Endodermal cell (in vitro differentiated cells): Measurements from ENCODE around the gene NDST4. TPM values are rescaled to one million over a fixed set of nuclear protein-coding genes. Genes with fewer than 3 reads are reported as not detected.

ENCODE experiments used
- DNase-seq: peaks from one replicate; pipeline ENCODE4 v3.0.0-alpha.2; 2017
- H3K27ac ChIP-seq: 2 replicates; pipeline ENCODE4 v1.5.1; 2013; ENCODE audit warnings: mild to moderate bottlenecking, low read depth, low read length, moderate library complexity
- H3K27me3 ChIP-seq: 2 replicates; pipeline ENCODE4 v1.6.1; 2013; ENCODE audit warnings: mild to moderate bottlenecking, low read length, moderate library complexity; ENCODE audit not compliant: insufficient read depth, control insufficient read depth, poor library complexity, severe bottlenecking
- H3K36me3 ChIP-seq: 2 replicates; pipeline ENCODE4 v1.7.0; 2013; ENCODE audit warnings: mild to moderate bottlenecking, low read length, moderate library complexity; ENCODE audit not compliant: control insufficient read depth, insufficient read depth
- H3K4me1 ChIP-seq: one replicate; pipeline ENCODE4 v1.7.0; 2013; ENCODE audit warnings: low read length; ENCODE audit not compliant: control insufficient read depth, insufficient read depth
- H3K4me3 ChIP-seq: 2 replicates; pipeline ENCODE4 v1.5.1; 2013; ENCODE audit warnings: mild to moderate bottlenecking, low read length, moderate library complexity
- H3K9ac ChIP-seq: 2 replicates; pipeline ENCODE4 v1.6.1; 2013; ENCODE audit warnings: mild to moderate bottlenecking, low read length, moderate library complexity; ENCODE audit not compliant: poor library complexity, severe bottlenecking; ENCODE audit errors: extremely low read depth
- H3K9me3 ChIP-seq: 2 replicates; pipeline ENCODE4 v1.6.1; 2013; ENCODE audit warnings: mild to moderate bottlenecking, low read length, moderate library complexity; ENCODE audit not compliant: control insufficient read depth
- H3K27ac Mint-ChIP-seq: 2 replicates; pipeline ENCODE4 v1.8.0; 2020; ENCODE audit warnings: mixed read lengths
- H3K27me3 Mint-ChIP-seq: 2 replicates; pipeline ENCODE4 v1.8.0; 2021; ENCODE audit warnings: mild to moderate bottlenecking, mixed read lengths; ENCODE audit not compliant: insufficient read depth
- H3K36me3 Mint-ChIP-seq: 2 replicates; pipeline ENCODE4 v1.8.0; 2020; ENCODE audit warnings: low read depth, mixed read lengths
- H3K4me1 Mint-ChIP-seq: 2 replicates; pipeline ENCODE4 v1.8.0; 2020; ENCODE audit warnings: mixed read lengths
- H3K4me3 Mint-ChIP-seq: 2 replicates; pipeline ENCODE4 v1.8.0; 2020; ENCODE audit warnings: mild to moderate bottlenecking, moderate library complexity, mixed read lengths
- H3K9me3 Mint-ChIP-seq: 2 replicates; pipeline ENCODE4 v1.8.0; 2020; ENCODE audit warnings: mild to moderate bottlenecking, mixed read lengths
- CTCF ChIP-seq: fragments of 200-600 bp; sonication (generic); conservative IDR thresholded peaks from 2 replicates; pipeline ENCODE4 v1.5.0; 2021; ENCODE audit warnings: antibody characterized with exemption, mild to moderate bottlenecking
- WGBS, 2 experiments: methylation state at CpG; one replicate each; pipeline versions ENCODE4 v1.1.5 to v1.1.7; 2013; ENCODE audit warnings: missing lambda C conversion rate in 2 of 2, mixed read lengths in 1 of 2; ENCODE audit not compliant: insufficient coverage in 1 of 2, insufficient read length in 1 of 2; 5-methylcytosine and 5-hydroxymethylcytosine counted together
- total RNA-seq, 2 donors: library from RNA; stranded (reverse); fragmentation: NEBNext Ultra II Directional in 1 of 2; extraction: Animal tissue kit (Norgen Biotek cat#: 25700) in 1 of 2; gene quantifications; 2 replicates in 1 of 2; 3 replicates in 1 of 2; pipeline ENCODE4 v1.2.1, GENCODE V29; 2021

NDST4 gene
- total RNA-seq, 2 donors from 2014 or later, result 0.31 TPM; not detected in 1

GRCh38 chr4:115126491-115126890 is 13.1 kb upstream of the NDST4 start:
- no peaks in the 10 kb centered on the region for H3K36me3 Mint-ChIP-seq
- Histone ChIP-seq H3K9me3 (no peaks in the 10 kb centered on the region), H3K36me3 (no peaks in the 10 kb centered on the region), H3K9ac (no peak overlapping the region), H3K4me3 (no peak overlapping the region), H3K27me3 (no peaks in the 10 kb centered on the region), H3K27ac (no peak overlapping the region), H3K4me1 (peaks cover 5% of the 10 kb centered on the region)
- DNase-seq, result no peak
- WGBS, 2 experiments, result 83 to 95% methylated on average over 2 of the region's 2 CpGs
- no peaks in the 10 kb centered on the region for H3K27me3 Mint-ChIP-seq
- H3K4me1 Mint-ChIP-seq, result no peaks in the 10 kb centered on the region
- no peak for TF ChIP-seq CTCF
- no peaks in the 10 kb centered on the region for H3K9me3 Mint-ChIP-seq
- no peak overlapping the region for H3K27ac Mint-ChIP-seq
- H3K4me3 Mint-ChIP-seq, result no peak overlapping the region

- Mint-ChIP-seq H3K36me3 (no peaks in the 10 kb centered on the region), H3K27ac (no peak overlapping the region), H3K4me3 (no peak overlapping the region), H3K9me3 (no peaks in the 10 kb centered on the region), H3K4me1 (peaks cover 12% of the 10 kb centered on the region), H3K27me3 (no peaks in the 10 kb centered on the region)
- 77% methylated on average over 2 of the region's 2 CpGs; no CpG with 5 or more reads in 1 of the 2 experiments for WGBS, 2 experiments
- Histone ChIP-seq H3K4me1 (peaks cover 16% of the 10 kb centered on the region), H3K27me3 (no peaks in the 10 kb centered on the region), H3K9ac (no peak overlapping the region), H3K4me3 (no peak overlapping the region), H3K27ac (no peak overlapping the region), H3K9me3 (no peaks in the 10 kb centered on the region), H3K36me3 (no peaks in the 10 kb centered on the region)
- no peak for TF ChIP-seq CTCF
- no peak for DNase-seq
Measured at GRCh38 chr4:115121351-115122043, 8.1 kb upstream of the NDST4 start.

- H3K4me1 ChIP-seq, result peaks cover 16% of the 10 kb centered on the region
- Mint-ChIP-seq H3K4me1 (peaks cover 12% of the 10 kb centered on the region), H3K36me3 (no peaks in the 10 kb centered on the region), H3K27ac (no peak overlapping the region), H3K4me3 (no peak overlapping the region), H3K9me3 (no peaks in the 10 kb centered on the region), H3K27me3 (no peaks in the 10 kb centered on the region)
- H3K9ac ChIP-seq, result no peak overlapping the region
- no peaks in the 10 kb centered on the region for H3K9me3 ChIP-seq
- no CpG with 5 or more reads among the region's 1 CpG for WGBS, 2 experiments
- no peak for DNase-seq
- no peak overlapping the region for H3K4me3 ChIP-seq
- peak; percentile 20 for TF ChIP-seq CTCF
- H3K27me3 ChIP-seq, result no peaks in the 10 kb centered on the region
- H3K36me3 ChIP-seq, result no peaks in the 10 kb centered on the region
- H3K27ac ChIP-seq, result no peak overlapping the region
Measured at GRCh38 chr4:115119804-115120352, 6.5 kb upstream of the NDST4 start.
